ENCODE measurements around the gene TMPRSS11B. TPM values are rescaled to one million over a fixed set of nuclear protein-coding genes. Genes with fewer than 3 reads are reported as not detected.
"Not testable (repeated sequence)": the region's sequence is repeated elsewhere in the genome, so short reads cannot be mapped to it uniquely, and the experiment has no call there.

The TMPRSS11B gene
- polyA plus RNA-seq, 3 donors, result not detected

DNA sequence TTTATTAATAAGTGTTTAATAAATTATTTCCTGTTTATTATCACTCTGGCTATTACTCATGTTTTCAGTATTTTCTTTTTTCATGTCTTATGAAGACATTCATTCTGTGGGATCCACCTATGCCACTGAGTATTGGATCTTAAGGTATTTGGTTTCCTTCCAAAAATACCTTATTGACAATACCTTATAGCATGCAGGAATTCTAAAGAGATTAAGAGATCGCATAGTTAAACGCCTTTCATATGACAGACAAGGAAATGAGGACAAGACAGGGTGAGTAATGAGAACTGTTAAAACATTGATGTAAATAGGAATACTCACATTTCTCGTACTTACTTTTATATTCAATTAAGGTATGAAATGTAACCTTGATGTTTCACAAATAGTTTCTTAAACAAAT, 38.2 kb upstream of the TMPRSS11B start:
- no peaks in the 10 kb centered on the region for H3K27me3 Mint-ChIP-seq (ENCODE audit: low read depth in 3 of 3)
- no peak for DNase-seq
- Histone ChIP-seq H3K27ac (ENCODE audit: low read depth in 1 of 2, low read length in 2 of 2) (no peak overlapping the region), H3K4me1 (ENCODE audit: control insufficient read depth in 1 of 2, insufficient read depth in 2 of 2, low read length in 2 of 2) (no peaks in the 10 kb centered on the region), H3K9ac (ENCODE audit: insufficient read depth, low read length, poor library complexity, severe bottlenecking) (no peak overlapping the region), H3K9me3 (replicated peaks in 1 of 2; ENCODE audit: control insufficient read depth in 1 of 2, insufficient read depth in 1 of 2, low read length in 2 of 2) (no peaks in the 10 kb centered on the region), H3K79me2 (ENCODE audit: insufficient read depth, low read length) (no peaks in the 10 kb centered on the region), H3K27me3 (ENCODE audit: control insufficient read depth in 2 of 2, insufficient read depth in 2 of 2, low read length in 2 of 2) (no peaks in the 10 kb centered on the region), H2AFZ (ENCODE audit: insufficient read depth, low read depth, low read length, poor library complexity, severe bottlenecking) (no peak overlapping the region), H3K4me3 (replicated peaks in 1 of 3; ENCODE audit: low read depth in 2 of 3, low read length in 3 of 3) (no peak overlapping the region), H3K4me2 (replicated peaks; ENCODE audit: extremely low read depth, low read length, poor library complexity, severe bottlenecking) (no peak overlapping the region), H3K36me3 (replicated peaks in 1 of 2; ENCODE audit: control insufficient read depth in 1 of 2, insufficient read depth in 2 of 2, low read length in 2 of 2) (no peaks in the 10 kb centered on the region), H4K20me1 (ENCODE audit: insufficient read depth, low read length) (no peaks in the 10 kb centered on the region)
- TF ChIP-seq, protein P1, sequence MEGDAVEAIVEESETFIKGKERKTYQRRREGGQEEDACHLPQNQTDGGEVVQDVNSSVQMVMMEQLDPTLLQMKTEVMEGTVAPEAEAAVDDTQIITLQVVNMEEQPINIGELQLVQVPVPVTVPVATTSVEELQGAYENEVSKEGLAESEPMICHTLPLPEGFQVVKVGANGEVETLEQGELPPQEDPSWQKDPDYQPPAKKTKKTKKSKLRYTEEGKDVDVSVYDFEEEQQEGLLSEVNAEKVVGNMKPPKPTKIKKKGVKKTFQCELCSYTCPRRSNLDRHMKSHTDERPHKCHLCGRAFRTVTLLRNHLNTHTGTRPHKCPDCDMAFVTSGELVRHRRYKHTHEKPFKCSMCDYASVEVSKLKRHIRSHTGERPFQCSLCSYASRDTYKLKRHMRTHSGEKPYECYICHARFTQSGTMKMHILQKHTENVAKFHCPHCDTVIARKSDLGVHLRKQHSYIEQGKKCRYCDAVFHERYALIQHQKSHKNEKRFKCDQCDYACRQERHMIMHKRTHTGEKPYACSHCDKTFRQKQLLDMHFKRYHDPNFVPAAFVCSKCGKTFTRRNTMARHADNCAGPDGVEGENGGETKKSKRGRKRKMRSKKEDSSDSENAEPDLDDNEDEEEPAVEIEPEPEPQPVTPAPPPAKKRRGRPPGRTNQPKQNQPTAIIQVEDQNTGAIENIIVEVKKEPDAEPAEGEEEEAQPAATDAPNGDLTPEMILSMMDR (IDR thresholded peaks at IDR 0.05), result no peak
- no peaks in the 10 kb centered on the region for H3K4me1 Mint-ChIP-seq
- no peaks in the 10 kb centered on the region for H3K9me3 Mint-ChIP-seq
- H3K36me3 Mint-ChIP-seq, result no peaks in the 10 kb centered on the region
- intact Hi-C loops (cut with micrococcal nuclease), result no loop called here
- no peak overlapping the region for H3K27ac Mint-ChIP-seq
- no CpG with 5 or more reads among the region's 3 CpGs for WGBS (ENCODE audit: insufficient coverage)
- H3K4me3 Mint-ChIP-seq, result no peak overlapping the region

DNA sequence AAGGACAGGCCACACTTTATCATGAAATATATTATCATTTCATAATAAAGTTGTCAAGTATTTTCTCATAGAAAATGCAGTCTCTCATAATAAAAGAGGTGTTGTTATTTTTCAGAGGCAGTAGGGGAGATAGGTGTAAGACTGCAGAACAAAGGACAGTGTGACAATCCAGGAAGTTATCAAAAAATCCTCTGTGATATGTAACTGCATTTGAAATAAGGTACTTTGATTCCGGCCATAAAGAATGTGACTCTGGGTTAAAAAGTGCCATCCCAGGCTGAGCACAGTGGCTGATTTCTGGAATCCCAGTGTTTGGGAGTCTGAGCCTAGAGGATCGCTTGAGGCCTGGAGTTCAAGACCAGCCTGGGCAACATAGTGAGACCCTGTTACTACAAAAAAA, 37.6 kb upstream of the TMPRSS11B start:
- H3K27ac Mint-ChIP-seq, result peak overlapping the region in 1 of 7 donors; percentile 26
- no peaks in the 10 kb centered on the region for H4K20me1 ChIP-seq (ENCODE audit: insufficient read depth, low read length)
- no peaks in the 10 kb centered on the region for H3K9me3 Mint-ChIP-seq
- no peaks in the 10 kb centered on the region for H3K27me3 Mint-ChIP-seq (ENCODE audit: low read depth in 3 of 3)
- H3K4me2 ChIP-seq (replicated peaks; ENCODE audit: extremely low read depth, low read length, poor library complexity, severe bottlenecking), result no peak overlapping the region
- H3K9me3 ChIP-seq (replicated peaks in 1 of 2; ENCODE audit: control insufficient read depth in 1 of 2, insufficient read depth in 1 of 2, low read length in 2 of 2), result no peaks in the 10 kb centered on the region
- intact Hi-C loops (cut with micrococcal nuclease), result no loop called here
- no peaks in the 10 kb centered on the region for H3K36me3 Mint-ChIP-seq
- no peaks in the 10 kb centered on the region for H3K4me1 ChIP-seq (ENCODE audit: control insufficient read depth in 1 of 2, insufficient read depth in 2 of 2, low read length in 2 of 2)
- H3K4me1 Mint-ChIP-seq, result no peaks in the 10 kb centered on the region
- H3K36me3 ChIP-seq (replicated peaks in 1 of 2; ENCODE audit: control insufficient read depth in 1 of 2, insufficient read depth in 2 of 2, low read length in 2 of 2), result no peaks in the 10 kb centered on the region
- H3K27ac ChIP-seq (ENCODE audit: low read depth in 1 of 2, low read length in 2 of 2), result no peak overlapping the region
- DNase-seq, result no peak
- 91% methylated on average over 2 of the region's 2 CpGs for WGBS (ENCODE audit: insufficient coverage)
- H2AFZ ChIP-seq (ENCODE audit: insufficient read depth, low read depth, low read length, poor library complexity, severe bottlenecking), result no peak overlapping the region
- no peaks in the 10 kb centered on the region for H3K27me3 ChIP-seq (ENCODE audit: control insufficient read depth in 2 of 2, insufficient read depth in 2 of 2, low read length in 2 of 2)
- H3K4me3 ChIP-seq (replicated peaks in 1 of 3; ENCODE audit: low read depth in 2 of 3, low read length in 3 of 3), result no peak overlapping the region
- no peak overlapping the region for H3K9ac ChIP-seq (ENCODE audit: insufficient read depth, low read length, poor library complexity, severe bottlenecking)
- no peaks in the 10 kb centered on the region for H3K79me2 ChIP-seq (ENCODE audit: insufficient read depth, low read length)
- TF ChIP-seq, protein P1 (IDR thresholded peaks at IDR 0.05), result no peak
- no peak overlapping the region for H3K4me3 Mint-ChIP-seq

DNA sequence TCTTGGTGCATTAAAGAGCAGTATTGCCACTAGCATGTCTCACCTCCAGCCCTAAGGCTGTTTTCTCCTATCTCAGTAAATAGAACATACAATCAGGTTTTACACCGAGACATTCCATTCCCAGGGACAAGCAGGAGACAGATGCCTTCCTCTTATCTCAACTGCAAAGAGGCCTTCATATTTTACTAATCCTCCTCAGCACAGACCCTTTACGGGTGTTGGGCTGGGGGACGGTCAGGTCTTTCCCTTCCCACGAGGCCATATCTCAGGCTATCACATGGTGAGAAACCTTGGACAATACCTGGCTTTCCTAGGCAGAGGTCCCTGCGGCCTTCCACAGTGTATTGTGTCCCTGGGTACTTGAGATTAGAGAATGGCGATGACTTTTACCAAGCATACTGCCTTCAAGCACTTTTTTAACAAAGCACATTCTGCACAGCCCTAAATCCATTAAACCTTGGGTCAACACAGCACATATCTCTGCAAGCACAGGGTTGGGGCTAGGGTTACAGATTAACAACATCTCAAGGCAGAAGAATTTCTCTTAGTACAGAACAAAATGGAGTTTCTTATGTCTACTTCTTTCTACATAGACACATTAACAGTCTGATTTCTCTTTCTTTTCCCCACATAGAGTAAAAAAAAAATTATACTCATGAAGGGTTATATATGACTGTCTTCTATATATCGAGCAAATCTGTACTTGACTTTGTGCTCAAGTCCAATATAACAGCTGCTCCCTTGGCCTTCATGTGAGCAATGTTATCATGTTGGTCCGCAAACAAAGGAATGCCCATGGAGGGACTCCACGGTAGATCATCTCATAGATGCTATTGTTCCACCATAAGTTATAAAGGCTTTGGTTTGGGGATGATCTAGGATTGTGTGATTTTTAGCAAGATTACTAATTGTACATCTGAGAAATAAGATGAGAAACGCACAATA, 36.6 kb upstream of the TMPRSS11B start:
- H3K4me1 Mint-ChIP-seq; H3K4me3 ChIP-seq (replicated peaks in 1 of 3; ENCODE audit: low read depth in 2 of 3, low read length in 3 of 3); H3K9me3 Mint-ChIP-seq; H2AFZ ChIP-seq (ENCODE audit: insufficient read depth, low read depth, low read length, poor library complexity, severe bottlenecking); H4K20me1 ChIP-seq (ENCODE audit: insufficient read depth, low read length); H3K79me2 ChIP-seq (ENCODE audit: insufficient read depth, low read length); intact Hi-C loops (cut with micrococcal nuclease); H3K27me3 ChIP-seq (ENCODE audit: control insufficient read depth in 2 of 2, insufficient read depth in 2 of 2, low read length in 2 of 2); H3K4me1 ChIP-seq (ENCODE audit: control insufficient read depth in 1 of 2, insufficient read depth in 2 of 2, low read length in 2 of 2); H3K27ac ChIP-seq (ENCODE audit: low read depth in 1 of 2, low read length in 2 of 2); H3K9ac ChIP-seq (ENCODE audit: insufficient read depth, low read length, poor library complexity, severe bottlenecking); H3K9me3 ChIP-seq (replicated peaks in 1 of 2; ENCODE audit: control insufficient read depth in 1 of 2, insufficient read depth in 1 of 2, low read length in 2 of 2); H3K4me2 ChIP-seq (replicated peaks; ENCODE audit: extremely low read depth, low read length, poor library complexity, severe bottlenecking); H3K27me3 Mint-ChIP-seq (ENCODE audit: low read depth in 3 of 3); H3K36me3 ChIP-seq (replicated peaks in 1 of 2; ENCODE audit: control insufficient read depth in 1 of 2, insufficient read depth in 2 of 2, low read length in 2 of 2); DNase-seq; H3K4me3 Mint-ChIP-seq; H3K36me3 Mint-ChIP-seq: not testable (repeated sequence)
- WGBS (ENCODE audit: insufficient coverage), result 93% methylated on average over 2 of the region's 10 CpGs
- peak overlapping the region in 1 of 7 donors; percentile 8 for H3K27ac Mint-ChIP-seq

Measured in CD14-positive monocyte (primary cell).